Measurements from ENCODE around the gene GREB1.
A peak's percentile ranks its signal among the peaks of the same experiment; 100 is the strongest.

The GREB1 gene

DNA sequence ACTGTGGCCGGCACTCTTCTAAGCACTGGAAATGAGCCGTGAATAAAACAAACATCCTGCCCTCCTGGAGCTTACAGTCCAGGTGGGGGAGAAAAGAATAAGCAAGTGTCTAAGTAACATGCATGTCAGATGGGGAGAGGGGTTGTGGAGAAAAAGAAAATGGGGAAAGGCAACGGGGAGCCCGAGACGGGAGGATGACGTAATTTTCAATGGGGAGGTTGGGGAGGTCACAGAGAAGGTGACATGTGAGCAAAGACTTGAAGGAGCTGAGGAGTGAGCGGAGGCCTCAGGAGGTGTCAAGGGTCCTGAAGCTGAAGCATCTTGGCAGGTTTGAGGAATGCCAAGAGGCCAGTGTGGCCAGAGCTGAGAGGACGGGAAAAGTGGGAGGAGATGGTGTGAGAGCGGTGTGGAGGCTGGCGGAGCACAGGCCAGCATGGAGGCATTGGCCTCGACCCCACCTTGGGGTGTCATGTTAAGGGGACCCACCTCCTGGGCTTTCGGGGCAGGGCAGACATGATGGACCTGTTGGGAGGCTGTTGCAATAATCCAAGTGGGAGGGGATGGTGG, 151.1 kb downstream of the GREB1 start:
- H3K4me1 ChIP-seq (ENCODE audit: insufficient read depth, low read length) = peaks cover 16% of the 10 kb centered on the region
- no peaks in the 10 kb centered on the region for H3K9me3 ChIP-seq (ENCODE audit: control insufficient read depth, insufficient read depth, low read length)
- no peak overlapping the region for H3K9ac ChIP-seq (ENCODE audit: low read depth, low read length)
- no peaks in the 10 kb centered on the region for H3K36me3 ChIP-seq (ENCODE audit: insufficient read depth, low read length)

GRCh38 chr2:11685906-11686470, 152.1 kb downstream of the GREB1 start:
- Histone ChIP-seq H3K36me3 (ENCODE audit: insufficient read depth, low read length) (no peaks in the 10 kb centered on the region), H3K9me3 (ENCODE audit: control insufficient read depth, insufficient read depth, low read length) (no peaks in the 10 kb centered on the region), H3K9ac (ENCODE audit: low read depth, low read length) (no peak overlapping the region), H3K4me1 (ENCODE audit: insufficient read depth, low read length) (peaks cover 16% of the 10 kb centered on the region)

- no peaks in the 10 kb centered on the region for H3K9me3 ChIP-seq (ENCODE audit: control insufficient read depth, insufficient read depth, low read length)
- no peaks in the 10 kb centered on the region for H3K36me3 ChIP-seq (ENCODE audit: insufficient read depth, low read length)
- H3K4me1 ChIP-seq (ENCODE audit: insufficient read depth, low read length) = peaks cover 12% of the 10 kb centered on the region
- H3K9ac ChIP-seq (ENCODE audit: low read depth, low read length) = no peak overlapping the region
Measured at GRCh38 chr2:11687736-11688135, 153.9 kb downstream of the GREB1 start.

DNA sequence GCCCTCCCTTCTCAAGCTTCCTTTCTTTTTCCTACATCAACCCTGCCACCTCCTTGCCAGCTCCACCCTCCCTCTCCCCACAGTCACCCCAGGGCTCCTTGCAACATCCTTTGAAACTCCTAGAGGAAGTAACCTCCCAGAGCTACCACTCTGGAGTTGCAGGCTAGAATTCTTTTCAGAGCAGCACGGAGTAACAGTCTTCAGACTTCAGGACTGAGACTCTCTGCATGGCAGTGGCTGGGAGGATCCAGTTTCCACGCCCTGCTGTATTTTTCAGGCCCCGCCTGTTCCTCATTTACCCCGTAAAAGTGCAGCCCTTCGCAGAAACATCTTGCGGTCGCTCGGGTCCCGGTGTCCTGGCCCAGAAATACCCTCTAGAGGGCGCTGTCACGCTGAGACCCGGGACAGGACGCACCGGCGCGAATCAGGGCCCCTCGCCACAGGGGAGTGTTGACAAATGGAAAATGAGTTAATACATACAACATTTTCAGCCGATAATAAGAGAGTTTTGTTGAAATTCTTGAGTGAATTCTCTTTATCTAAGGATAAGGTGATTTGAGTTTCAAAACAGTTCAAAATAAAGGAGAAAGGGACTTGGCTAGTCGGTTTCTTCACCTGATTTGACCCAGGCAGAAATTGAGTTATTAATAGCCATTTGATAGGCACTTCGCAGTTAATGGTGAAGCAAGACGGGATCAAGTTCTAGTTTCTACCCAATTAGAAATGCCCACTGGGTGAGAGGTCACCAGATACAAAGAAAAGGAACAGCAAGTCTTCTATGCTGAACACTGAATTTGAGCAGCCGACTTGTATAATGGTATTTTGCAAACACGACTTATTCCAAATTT, 154.6 kb downstream of the GREB1 start:
- peaks cover 12% of the 10 kb centered on the region for H3K4me1 ChIP-seq (ENCODE audit: insufficient read depth, low read length)
- peak overlapping the region; percentile 46; the same call in 1 of the 2 replicates for H3K9ac ChIP-seq (ENCODE audit: low read depth, low read length)
- H3K36me3 ChIP-seq (ENCODE audit: insufficient read depth, low read length) = no peaks in the 10 kb centered on the region
- H3K9me3 ChIP-seq (ENCODE audit: control insufficient read depth, insufficient read depth, low read length) = no peaks in the 10 kb centered on the region

DNA sequence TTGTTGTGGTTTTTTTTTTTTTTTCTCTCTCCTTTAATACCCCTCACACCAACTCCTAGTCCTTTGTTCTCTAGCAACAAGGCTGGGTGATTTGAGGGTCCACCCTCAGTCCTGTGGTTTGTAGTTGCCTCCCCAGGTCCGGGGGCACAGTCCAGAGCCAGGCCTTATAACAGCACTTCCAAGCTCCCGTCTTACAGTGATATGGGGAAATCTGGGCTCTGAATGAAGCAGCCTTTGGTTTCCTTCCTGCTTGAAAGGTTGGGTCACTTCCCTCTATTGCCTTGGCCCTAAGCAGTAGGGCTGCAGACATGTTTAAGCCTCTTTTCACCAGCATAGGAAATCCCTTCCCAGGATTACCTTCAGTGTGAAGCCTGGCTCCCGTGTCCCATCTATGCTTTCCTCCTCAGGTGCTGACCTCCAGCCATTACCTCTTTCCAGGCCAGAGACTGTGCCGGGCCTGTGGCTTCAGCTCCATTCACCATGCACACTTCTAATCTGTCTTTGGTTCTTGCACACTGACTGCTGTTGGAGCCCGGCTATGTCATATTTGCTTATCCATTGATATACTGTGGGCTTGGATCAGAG, 157.3 kb downstream of the GREB1 start:
- H3K4me1 ChIP-seq (ENCODE audit: insufficient read depth, low read length) = peaks cover 10% of the 10 kb centered on the region
- H3K9ac ChIP-seq (ENCODE audit: low read depth, low read length) = no peak overlapping the region
- no peaks in the 10 kb centered on the region for H3K36me3 ChIP-seq (ENCODE audit: insufficient read depth, low read length)
- H3K9me3 ChIP-seq (ENCODE audit: control insufficient read depth, insufficient read depth, low read length) = no peaks in the 10 kb centered on the region
